GM21515 (cell line): ENCODE data around the gene OR2W3.

Source experiments
- ATAC-seq: cut with Tn5 transposase; IDR thresholded peaks from one replicate; pipeline ENCODE4 v1.9.1; 2021; ENCODE audit not compliant: unreplicated experiment

The OR2W3 gene

GRCh38 chr1:247895163-247895637 is at the start of gene OR2W3:
Gene OR2W3, plus strand, starts transcription at chr1:247895587. Its CDS starts 0 bp downstream, at chr1:247895587.
- no peak for ATAC-seq

GRCh38 chr1:247845693-247846017 is 49.7 kb upstream of the OR2W3 start:
- no peak for ATAC-seq

- no peak for ATAC-seq
These were observed 47.0 kb upstream of the OR2W3 start for GRCh38 chr1:247848346-247848745.

- no peak for ATAC-seq
These were observed 45.8 kb upstream of the OR2W3 start for GRCh38 chr1:247849616-247850015.

GRCh38 chr1:247854899-247855545 is 40.4 kb upstream of the OR2W3 start:
- ATAC-seq: no peak

- ATAC-seq: no peak
These were observed 39.5 kb upstream of the OR2W3 start for GRCh38 chr1:247855911-247856310.

GRCh38 chr1:247857069-247857984 is 38.1 kb upstream of the OR2W3 start, which contains the start of gene TRIM58:
Gene TRIM58, plus strand, starts transcription at chr1:247857187. Its CDS starts 60 bp downstream, at chr1:247857247.
- ATAC-seq: no peak

- ATAC-seq: no peak
These were observed 37.3 kb upstream of the OR2W3 start for GRCh38 chr1:247857985-247858619.

- no peak for ATAC-seq
These were observed 32.6 kb upstream of the OR2W3 start for GRCh38 chr1:247862756-247863155.

GRCh38 chr1:247864644-247865043 is 30.7 kb upstream of the OR2W3 start:
- no peak for ATAC-seq

- no peak for ATAC-seq
These were observed 30.0 kb upstream of the OR2W3 start for GRCh38 chr1:247865416-247865815.

- no peak for ATAC-seq
These were observed 12.0 kb upstream of the OR2W3 start for GRCh38 chr1:247883346-247883745.

- no peak for ATAC-seq
These were observed 10.5 kb upstream of the OR2W3 start for GRCh38 chr1:247884797-247885413.

- ATAC-seq: no peak
These were observed 589 bp downstream of the OR2W3 start for GRCh38 chr1:247895976-247896375.

- ATAC-seq: no peak
These were observed 8.7 kb downstream of the OR2W3 start for GRCh38 chr1:247904122-247904521.

- no peak for ATAC-seq
These were observed 9.8 kb downstream of the OR2W3 start for GRCh38 chr1:247905181-247905580.

GRCh38 chr1:247905910-247906503 is 10.6 kb downstream of the OR2W3 start:
- ATAC-seq: no peak

- no peak for ATAC-seq
These were observed 11.2 kb downstream of the OR2W3 start for GRCh38 chr1:247906504-247907047.

GRCh38 chr1:247908766-247909165 is 13.4 kb downstream of the OR2W3 start:
- ATAC-seq: no peak

- no peak for ATAC-seq
These were observed 18.4 kb downstream of the OR2W3 start for GRCh38 chr1:247913786-247914185.
